Mucosa of descending colon (tissue), 3 donors: Measurements from ENCODE around the gene LMF1. TPM values are rescaled to one million over a fixed set of nuclear protein-coding genes. Genes with fewer than 3 reads are reported as not detected.

ENCODE experiments used
- ATAC-seq: fragments of 200-7000 bp; cut with Tn5 transposase; one replicate; pipeline ENCODE4 v1.9.1; 2020; ENCODE audit warnings: mild to moderate bottlenecking, moderate library complexity
- DNase-seq, 3 donors: peaks; one replicate each; pipeline ENCODE4 v3.0.0-alpha.2; 2020
- H3K36me3 ChIP-seq: fragments of 200-600 bp; one replicate; pipeline ENCODE4 v1.8.0; 2021; ENCODE audit warnings: low read depth, mild to moderate bottlenecking
- H3K4me1 ChIP-seq: fragments of 200-600 bp; one replicate; pipeline ENCODE4 v1.8.0; 2021; ENCODE audit warnings: low read depth, mild to moderate bottlenecking
- H3K4me3 ChIP-seq: fragments of 200-600 bp; one replicate; pipeline ENCODE4 v1.8.0; 2021; ENCODE audit warnings: mild to moderate bottlenecking
- H3K9me3 ChIP-seq: fragments of 200-600 bp; one replicate; pipeline ENCODE4 v1.8.0; 2021; ENCODE audit warnings: mild to moderate bottlenecking
- CTCF ChIP-seq: fragments of 200-600 bp; IDR thresholded peaks from one replicate; pipeline ENCODE4 v1.8.0; 2022; ENCODE audit warnings: antibody characterized with exemption, mild to moderate bottlenecking
- intact Hi-C, 2 donors: fragments of 100-400 bp; cut with DNase I in 1 of 2; cut with micrococcal nuclease in 1 of 2; formaldehyde crosslinking; loops; one replicate each; pipeline versions ENCODE4 v1.11.0 to v1.11.1; 2022; cut with DNase I, micrococcal nuclease
- total RNA-seq, 3 donors: library from RNA; stranded (reverse); fragmentation: NEBNext Ultra II Directional in 2 of 3; extraction: Animal tissue kit (Norgen Biotek cat#: 25700) in 2 of 3; gene quantifications; one replicate each; pipeline versions ENCODE4 v1.2.1 to v1.2.4, GENCODE V29; 2021 to 2023
- donor health status: DM: no; HTN: no; CAD: no; lungs with moderate emphysema.
- donor health status: DM: no; HTN: no; CAD: no.
- donor health status: DM: no; HTN: yes; CAD: no.

LMF1 gene
- total RNA-seq, 3 donors from 2014 or later: 16.4 to 26.5 (median 25.1) TPM

- no peak for ATAC-seq
- H3K4me3 ChIP-seq: no peak overlapping the region
Measured at GRCh38 chr16:886802-887731, 83.7 kb downstream of the LMF1 start.

GRCh38 chr16:886084-886543 is 84.7 kb downstream of the LMF1 start:
- intact Hi-C loops: no loop called here
- Histone ChIP-seq H3K9me3 (peaks cover 13% of the 10 kb centered on the region), H3K36me3 (no peaks in the 10 kb centered on the region), H3K4me3 (no peak overlapping the region), H3K4me1 (no peaks in the 10 kb centered on the region)
- TF ChIP-seq CTCF: no peak
- no peak for ATAC-seq
- DNase-seq: peak in 2 of 3 donors; percentile 7 to 27

More at GRCh38 chr16:886802-887731, 83.7 kb downstream of the LMF1 start:
- Histone ChIP-seq H3K36me3 (no peaks in the 10 kb centered on the region), H3K9me3 (peaks cover 13% of the 10 kb centered on the region), H3K4me1 (no peaks in the 10 kb centered on the region)
- peak in 2 of 3 donors; percentile 5 to 34 for DNase-seq
- intact Hi-C loops: no loop called here
- no peak for TF ChIP-seq CTCF

- TF ChIP-seq CTCF: no peak
- no peaks in the 10 kb centered on the region for H3K36me3 ChIP-seq
- no peak for DNase-seq
- H3K4me1 ChIP-seq: no peaks in the 10 kb centered on the region
- H3K9me3 ChIP-seq: peaks cover 13% of the 10 kb centered on the region
- no peak overlapping the region for H3K4me3 ChIP-seq
- ATAC-seq: no peak
- intact Hi-C loops: no loop called here
Measured at GRCh38 chr16:885391-885790, 85.4 kb downstream of the LMF1 start.

GRCh38 chr16:884232-884631 is 86.6 kb downstream of the LMF1 start:
- Histone ChIP-seq H3K36me3 (no peaks in the 10 kb centered on the region), H3K4me3 (no peak overlapping the region), H3K9me3 (peaks cover 13% of the 10 kb centered on the region), H3K4me1 (no peaks in the 10 kb centered on the region)
- no peak for DNase-seq
- TF ChIP-seq CTCF: no peak
- intact Hi-C loops: no loop called here
- ATAC-seq: no peak

- Histone ChIP-seq H3K36me3 (no peaks in the 10 kb centered on the region), H3K9me3 (peaks cover 13% of the 10 kb centered on the region), H3K4me1 (no peaks in the 10 kb centered on the region), H3K4me3 (no peak overlapping the region)
- ATAC-seq (no peak), DNase-seq (no peak)
- intact Hi-C loops: no loop called here
- no peak for TF ChIP-seq CTCF
Measured at GRCh38 chr16:883781-884180, 87.0 kb downstream of the LMF1 start.
